Frontal cortex (tissue), 4 donors: ENCODE data around the gene ASIC2. TPM values are rescaled to one million over a fixed set of nuclear protein-coding genes. Genes with fewer than 3 reads are reported as not detected.

Experiments used
- DNase-seq, 2 donors: peaks; one replicate each; pipeline ENCODE4 v3.0.0; 2012; ENCODE audit warnings: low spot score in 2 of 2
- FAIRE-seq: peaks from 2 replicates; lab custom pipeline; 2012; peaks lifted over from hg19 to GRCh38; lab: Jason Lieb, UNC
- total RNA-seq: library from RNA; depleted of rRNA; stranded (reverse); fragments of >200 nt; gene quantifications from one replicate; pipeline ENCODE4 v1.2.3, GENCODE V29; 2014
- donor health status: control.
- donor health status: control.
- donor health status: control.

Gene ASIC2
- total RNA-seq, 1 donor from 2014 or later, result 28.9 TPM

DNA sequence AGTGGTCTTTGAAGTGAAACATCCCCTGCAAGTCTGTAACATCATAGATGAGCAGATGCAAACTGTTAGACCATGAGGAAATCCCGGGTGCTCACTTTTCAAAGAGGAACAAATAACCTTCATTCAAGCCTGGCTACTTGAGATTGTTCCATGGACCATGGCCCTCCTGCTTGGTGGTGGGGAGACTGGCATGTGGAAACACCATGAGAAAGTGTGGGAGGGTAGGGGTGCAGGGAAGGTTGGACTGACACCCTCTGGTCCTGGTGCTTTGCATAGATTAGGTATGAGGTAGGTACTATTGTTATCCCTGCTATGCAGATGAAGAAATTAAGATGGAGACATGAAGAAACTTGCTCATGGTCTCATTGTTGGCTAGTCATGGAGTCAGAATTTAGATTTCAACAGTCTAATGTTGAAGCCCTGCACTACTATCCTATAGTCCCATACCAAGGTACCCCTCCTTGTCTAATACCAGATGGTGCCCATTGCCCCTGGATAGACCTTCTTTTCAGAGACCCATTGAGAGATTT lies 242.4 kb downstream of the ASIC2 start:
- FAIRE-seq, result no peak
- no peak for DNase-seq

DNA sequence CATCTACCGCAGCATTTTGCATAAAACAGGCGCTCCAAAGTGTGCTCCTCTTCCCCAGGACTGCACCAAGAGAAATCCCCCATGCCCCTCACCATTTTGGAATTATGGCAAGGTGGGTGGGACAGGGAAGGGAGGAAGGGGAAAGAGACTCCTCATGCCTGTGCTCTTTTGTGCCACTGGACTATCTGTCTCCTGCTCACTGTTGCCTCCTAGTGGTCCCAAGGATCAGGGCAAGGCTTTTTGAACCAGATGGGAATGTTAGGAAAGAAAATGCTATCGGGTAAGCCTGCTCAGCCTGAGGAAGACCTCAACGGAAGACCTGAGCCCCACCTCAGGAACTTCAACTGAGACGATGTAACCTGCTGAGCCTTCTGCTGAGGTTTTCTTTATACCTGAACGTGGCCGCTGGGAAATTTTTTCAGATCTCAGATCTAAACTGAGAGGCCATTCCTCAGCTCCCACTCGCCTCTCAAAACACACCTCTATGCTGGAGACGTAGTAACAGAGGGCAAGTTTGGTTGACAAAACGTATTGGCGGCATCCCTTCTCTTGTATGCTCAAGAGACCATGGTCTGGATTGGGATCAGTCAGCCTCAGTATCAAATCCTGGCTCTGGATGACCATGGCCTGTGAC lies 243.2 kb downstream of the ASIC2 start:
- DNase-seq (no peak), FAIRE-seq (no peak)

DNA sequence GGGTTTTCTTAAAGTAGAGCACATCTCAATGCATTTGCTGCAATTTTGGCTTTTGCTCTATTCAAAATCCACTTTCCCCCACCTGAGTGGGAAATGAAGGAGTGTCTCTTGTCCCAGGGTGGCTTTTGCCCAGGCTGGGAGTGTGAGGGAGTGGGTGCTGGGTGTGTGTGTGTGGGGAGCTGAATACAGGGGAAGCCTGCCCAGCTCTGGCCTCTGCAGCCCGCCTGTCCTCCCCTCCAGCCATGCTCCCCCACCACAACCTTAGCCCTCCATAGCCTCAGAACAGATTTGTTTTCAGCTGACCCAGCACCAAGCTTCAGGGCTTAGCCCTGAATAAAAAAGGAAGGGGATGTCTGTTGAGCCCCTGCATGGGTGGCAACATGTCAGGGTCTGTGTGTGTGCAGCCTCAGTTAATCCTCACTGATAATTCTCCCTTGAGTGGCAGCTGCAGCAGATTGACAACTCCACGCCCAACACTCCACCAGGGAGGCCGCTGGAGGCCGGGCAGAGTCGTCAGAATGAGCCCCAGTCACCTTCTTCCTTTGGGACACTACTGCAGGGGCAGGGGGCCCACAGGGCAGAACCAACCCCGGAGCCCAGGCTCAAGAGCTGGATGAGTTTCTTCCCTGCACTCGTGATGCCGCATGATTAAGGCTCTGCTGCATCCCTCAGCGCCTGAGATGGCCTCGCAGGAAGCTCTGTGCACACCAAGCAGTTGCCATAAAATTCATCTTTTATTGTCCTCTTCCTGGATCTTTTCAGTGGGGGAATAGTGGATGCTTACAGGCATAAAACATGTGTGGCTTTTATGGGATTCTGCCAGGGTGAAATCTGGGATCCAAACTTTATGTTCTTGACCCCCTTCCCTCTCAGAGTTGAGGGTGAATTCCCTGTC lies 246.5 kb downstream of the ASIC2 start:
- no peak for FAIRE-seq
- DNase-seq, result no peak

DNA sequence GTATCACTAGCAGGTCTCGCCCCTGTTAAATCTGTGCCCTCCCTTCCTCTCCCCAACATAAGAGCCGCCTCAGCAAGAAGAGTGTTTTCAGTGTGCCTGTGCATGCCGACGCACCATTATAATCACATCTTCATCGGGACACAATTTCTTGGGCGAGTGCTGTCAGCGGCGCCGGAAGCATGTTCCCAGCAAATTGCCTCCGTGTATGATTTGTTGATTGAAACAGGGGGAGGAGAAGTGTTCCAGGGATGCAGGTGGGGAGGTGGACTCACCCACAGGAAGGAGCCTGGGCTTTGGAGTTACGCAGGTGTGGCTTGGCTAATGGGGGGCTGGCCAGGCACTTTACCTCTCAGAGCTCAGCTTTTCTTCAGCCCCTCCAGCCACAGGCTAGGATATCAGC lies 247.9 kb downstream of the ASIC2 start:
- no peak for FAIRE-seq
- no peak for DNase-seq

DNA sequence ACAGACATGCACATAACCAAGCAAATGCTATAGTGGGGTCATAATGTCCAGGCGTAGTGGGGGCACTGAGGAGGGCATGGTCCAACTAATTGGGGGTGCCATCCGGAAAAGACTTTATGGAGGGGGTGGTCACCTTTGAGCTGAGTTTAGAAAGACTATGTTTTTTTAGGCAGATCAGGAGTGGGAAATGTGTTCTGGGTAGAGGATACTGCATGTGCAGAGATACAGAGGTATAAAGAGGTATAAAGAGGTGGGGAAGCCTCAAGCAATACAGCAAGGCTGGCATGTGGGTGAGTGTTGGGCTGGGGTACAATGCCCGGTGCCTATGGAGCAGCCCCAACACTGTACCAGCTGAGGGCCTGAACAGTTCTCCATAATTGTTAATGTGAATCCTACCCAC lies 248.3 kb downstream of the ASIC2 start:
- no peak for DNase-seq
- no peak for FAIRE-seq

DNA sequence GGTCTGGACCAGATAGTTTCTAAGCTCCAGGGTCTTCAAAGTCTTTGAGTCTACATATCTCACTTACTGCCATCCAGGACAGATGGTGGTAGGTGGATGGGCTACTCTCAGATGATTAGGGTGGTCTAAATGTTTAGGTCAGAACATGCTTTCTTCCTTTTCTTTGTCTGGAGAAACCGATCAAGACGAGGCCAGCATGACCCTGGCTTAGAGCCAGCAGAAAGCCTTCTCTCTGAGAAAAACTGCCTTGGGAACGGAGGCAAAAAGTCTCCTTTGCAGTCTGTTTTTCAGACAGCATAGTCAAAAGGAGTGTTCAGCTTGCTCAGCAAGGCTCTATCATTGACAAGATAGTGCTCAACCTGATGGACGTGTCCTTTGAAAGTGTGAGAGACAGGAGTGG lies 252.6 kb downstream of the ASIC2 start:
- FAIRE-seq, result no peak
- no peak for DNase-seq

DNA sequence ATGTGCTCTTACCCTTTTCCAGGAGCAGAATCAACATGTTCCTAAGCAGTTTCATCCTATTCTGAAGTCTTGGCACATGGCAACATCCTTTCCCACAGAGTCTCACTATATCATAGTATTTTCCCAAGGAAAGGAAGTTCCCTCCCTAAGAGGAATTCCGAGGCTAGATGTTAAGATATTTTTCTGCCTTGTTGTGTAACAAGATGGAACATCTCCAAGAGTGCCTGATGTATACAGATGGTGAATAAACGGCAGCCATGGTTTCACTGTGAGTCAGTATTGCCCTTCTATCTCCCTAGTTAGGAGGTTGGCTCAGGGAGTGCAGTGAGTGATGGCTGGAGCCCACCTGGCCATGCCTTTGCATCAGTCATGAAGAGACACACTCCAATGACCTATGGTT lies 253.2 kb downstream of the ASIC2 start:
- FAIRE-seq (no peak), DNase-seq (no peak)

DNA sequence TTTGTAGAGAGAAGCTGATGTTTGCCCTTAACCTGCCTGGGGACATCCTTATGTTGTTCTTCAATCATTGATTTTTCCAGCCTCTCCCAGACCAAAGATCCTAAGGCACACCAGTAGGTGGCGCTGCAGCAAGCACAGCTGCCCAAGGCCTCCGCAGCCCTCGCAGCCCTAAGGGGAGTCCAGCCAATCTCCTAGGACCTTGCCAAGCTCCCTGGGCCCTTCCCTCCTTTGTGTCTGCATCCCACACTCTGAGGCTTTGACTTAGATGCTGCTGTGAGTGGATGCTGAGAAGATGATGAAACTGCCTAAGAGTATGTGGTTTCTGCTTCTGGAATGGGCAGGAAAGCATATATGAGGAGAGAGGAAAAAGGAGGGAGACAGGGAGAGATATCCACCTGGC lies 254.4 kb downstream of the ASIC2 start:
- FAIRE-seq (no peak), DNase-seq (peak in 1 of 2 donors; percentile 54)

DNA sequence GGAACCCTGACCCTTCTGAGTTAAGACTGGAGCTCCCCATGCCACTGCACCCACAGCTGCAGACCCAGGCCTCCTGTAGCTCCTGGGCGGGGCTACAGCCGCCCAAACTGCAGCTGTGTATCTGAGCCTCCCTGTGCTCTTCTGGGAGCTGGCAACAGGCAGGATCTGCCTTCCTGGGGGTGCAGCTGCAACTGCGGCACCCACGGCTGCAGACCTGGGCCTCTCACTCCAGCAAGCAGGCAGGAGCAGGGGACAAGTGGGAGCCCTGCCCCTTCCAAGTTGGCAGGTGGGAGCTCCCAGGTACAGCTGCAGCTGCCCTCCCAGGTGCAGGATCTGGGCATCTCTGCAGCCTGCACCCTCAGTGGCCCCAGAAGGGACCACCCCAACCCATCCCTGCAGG lies 259.9 kb downstream of the ASIC2 start:
- DNase-seq (no peak), FAIRE-seq (no peak)

DNA sequence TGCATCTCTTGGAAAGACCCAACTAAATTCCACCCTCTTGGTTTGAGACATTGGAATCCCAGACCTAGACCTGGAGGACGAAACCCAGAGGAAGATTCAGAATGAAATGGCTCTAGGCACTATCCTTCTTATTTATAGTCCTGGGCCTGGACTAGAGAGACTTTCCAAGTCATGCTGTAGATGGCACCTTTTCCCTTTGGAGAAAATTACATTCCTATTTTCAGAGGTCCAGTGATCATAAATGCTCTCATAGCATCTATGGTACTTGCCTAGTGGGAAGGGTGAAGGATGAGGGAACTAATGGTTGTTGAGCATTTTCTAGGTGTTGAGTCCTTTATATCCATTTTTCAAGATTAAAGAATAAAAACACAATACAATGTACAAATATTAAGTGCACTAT lies 264.3 kb downstream of the ASIC2 start:
- FAIRE-seq (no peak), DNase-seq (no peak)

DNA sequence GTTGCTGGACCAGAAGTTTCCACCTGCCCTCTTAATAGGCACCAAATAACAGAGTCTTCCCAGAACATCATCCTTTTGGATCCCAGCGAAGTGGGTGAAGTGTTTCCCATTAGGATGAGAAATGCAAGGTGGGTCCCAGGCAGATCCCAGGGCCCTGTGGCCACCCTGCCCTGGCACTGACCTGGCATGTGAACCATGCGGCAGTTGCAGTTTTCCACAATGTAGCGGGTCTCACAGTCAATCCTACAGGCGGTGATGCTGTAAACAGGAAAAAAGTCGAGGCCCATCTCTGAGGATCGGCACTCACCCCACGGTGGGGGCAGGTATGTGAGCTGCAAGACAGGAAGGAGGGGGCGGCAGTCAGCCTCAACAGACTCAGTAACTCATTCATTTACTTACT lies 265.0 kb downstream of the ASIC2 start:
- FAIRE-seq (no peak), DNase-seq (no peak)

DNA sequence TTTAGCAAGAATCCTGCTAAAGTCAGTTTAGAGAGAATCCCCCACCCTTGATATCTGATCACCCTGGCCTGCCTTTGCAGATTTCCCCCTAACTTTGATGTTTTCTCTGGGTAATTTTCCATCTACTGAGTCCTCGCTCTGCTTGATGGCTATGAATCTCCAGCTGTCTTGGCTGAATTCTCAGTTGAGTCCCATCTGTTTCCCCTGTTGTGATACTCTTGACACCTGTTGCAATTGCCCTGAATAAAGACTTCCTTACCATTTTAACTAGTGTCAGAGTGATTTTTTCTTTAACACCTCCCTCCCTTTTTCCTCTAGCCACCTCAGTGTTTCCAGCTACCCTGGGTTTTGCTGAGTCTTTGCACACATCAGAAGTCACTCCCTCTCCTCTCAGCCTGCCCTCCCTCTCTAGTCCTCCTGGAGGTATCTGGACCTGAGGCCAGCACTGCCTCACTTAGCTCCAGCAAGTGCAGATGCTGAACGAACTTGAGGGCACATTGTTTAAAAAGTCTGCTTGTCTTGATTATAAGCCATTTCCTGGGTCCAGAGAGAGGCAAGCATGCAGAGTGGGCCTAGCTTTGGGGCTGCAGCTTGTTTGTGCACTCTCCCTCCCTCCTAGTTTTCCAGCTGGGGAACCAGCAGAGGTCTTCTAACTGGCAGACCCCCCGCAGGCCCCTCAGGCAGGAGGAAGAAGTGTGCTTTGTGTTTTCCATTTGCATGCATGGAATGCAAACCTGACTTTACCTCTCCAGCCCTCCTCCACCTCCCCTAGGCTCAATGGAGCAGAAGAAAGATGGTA lies 268.2 kb downstream of the ASIC2 start:
- FAIRE-seq (no peak), DNase-seq (no peak)

DNA sequence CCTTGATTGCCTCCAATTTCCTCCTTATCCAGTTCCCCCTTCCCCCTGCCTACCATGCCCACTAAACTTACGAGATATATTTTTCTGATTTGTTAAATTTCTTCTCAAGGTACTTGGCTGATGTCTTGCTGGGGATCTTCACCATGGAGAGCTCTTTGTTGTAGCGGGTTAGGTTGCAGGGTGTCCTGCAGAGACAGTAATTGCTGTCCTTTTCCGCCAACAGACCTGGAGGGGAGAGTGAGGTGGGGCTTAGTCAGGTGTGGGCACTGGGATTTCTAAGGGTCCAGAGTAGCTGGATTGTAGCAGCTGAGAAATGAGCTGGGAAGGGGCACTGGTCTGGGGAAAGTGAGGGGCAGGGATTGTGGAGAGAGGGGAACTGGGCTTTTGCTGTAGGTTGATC lies 269.3 kb downstream of the ASIC2 start:
- DNase-seq (no peak), FAIRE-seq (no peak)

DNA sequence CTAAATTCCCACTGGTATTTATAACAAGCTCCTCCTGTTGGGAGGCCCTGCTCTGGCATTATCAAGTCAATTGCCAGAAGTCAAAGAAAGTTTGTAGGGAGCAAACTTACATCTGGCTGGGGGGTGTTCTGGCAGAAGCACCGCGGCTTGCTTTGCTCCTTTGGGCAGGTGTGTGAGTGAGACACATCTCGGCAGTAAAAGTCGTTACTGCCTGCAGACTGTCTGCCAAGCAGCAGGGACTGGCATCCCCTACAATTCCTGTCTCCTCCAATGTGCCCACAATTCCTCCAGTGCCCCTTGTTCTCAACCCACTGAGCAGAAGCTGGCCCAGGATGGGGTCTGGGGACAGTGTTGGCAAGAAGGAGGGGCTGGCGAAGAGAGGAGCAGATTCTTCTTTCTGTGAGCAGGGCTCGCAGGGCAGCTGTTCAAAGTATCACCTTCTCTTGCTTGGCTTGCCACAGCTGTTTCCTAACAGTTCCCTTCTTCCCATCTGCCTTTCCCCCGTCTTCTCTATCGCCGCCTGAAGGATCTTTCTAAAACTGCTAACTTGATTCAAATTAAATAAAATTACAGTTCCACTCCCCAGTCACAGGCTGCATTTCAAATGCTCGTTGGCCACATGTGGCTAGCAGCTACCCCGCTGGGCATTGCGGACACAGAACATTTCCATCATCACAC lies 271.2 kb downstream of the ASIC2 start:
- no peak for DNase-seq
- no peak for FAIRE-seq

DNA sequence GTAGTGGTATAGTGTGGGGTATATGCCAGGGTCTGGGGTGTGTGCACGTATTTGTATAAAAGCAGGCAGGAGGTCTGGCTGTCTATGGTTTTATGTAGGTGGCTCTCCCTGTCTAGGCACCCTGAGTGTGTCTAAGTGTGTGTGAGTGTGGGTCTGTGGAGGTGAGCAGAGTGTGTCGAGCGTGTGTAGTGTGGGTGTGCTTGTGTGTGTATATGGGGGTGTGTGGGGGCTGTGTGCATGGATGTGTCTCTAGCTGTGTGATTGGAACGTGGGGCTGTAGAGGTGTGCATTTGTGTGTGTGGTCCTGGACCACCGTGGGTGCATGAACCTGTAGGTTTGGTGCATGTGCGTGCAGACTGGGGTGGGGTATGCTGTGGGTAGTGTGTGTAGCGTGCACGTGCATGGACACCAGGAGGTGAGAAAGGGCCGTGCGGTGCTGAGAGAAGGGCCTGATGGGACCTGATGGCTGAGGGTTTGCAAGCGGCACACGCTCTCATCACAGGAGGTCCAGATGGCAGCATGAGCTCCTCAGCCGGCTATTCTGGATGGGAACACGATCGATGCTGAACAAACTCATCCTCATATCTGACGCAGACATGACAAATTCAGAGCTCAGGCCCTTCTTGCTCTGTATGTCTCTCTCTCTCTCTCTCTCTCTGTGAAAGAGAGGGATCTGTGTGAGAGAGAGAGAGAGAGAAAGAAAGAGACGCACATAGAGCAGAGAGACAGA lies 273.8 kb downstream of the ASIC2 start:
- DNase-seq (no peak), FAIRE-seq (no peak)

DNA sequence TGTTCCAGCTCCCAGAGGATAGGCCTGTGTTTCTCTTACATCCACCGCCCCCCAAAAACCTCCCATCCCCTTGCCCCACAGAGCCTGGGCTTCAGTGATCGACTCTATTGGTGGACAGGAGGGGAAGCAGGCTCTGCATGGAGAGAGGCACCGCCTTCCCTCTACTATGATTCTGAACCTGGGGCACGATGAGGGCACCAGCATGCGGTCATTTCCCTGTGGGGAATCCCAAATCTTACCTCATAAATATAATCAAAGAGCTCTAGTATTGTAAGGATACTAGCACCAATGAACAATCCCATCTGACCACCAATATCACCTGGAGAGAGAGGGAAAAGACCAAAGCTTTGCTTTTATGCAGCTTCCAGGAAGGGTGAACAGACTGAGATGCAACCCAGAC lies 275.7 kb downstream of the ASIC2 start:
- DNase-seq (no peak), FAIRE-seq (no peak)

DNA sequence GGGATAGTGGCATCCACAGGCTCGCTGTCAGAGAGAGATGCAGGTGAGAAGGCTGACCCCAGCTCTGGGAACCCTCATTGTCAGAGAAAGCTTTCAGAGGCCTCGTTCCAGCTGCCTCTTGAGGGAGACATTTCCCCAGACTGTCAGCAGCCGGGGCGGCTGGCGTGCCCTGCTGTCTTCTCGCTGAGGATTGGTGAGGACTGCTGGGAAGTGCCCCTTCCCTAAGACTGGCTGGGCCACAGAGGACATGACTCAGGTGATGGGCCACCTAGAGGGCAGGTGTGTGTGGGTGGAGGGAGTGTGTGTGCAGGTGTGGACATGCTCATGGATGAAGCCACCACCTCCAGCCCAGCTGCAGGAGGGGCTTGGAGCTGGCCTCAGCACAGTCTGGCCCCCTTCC lies 276.2 kb downstream of the ASIC2 start:
- no peak for DNase-seq
- no peak for FAIRE-seq

DNA sequence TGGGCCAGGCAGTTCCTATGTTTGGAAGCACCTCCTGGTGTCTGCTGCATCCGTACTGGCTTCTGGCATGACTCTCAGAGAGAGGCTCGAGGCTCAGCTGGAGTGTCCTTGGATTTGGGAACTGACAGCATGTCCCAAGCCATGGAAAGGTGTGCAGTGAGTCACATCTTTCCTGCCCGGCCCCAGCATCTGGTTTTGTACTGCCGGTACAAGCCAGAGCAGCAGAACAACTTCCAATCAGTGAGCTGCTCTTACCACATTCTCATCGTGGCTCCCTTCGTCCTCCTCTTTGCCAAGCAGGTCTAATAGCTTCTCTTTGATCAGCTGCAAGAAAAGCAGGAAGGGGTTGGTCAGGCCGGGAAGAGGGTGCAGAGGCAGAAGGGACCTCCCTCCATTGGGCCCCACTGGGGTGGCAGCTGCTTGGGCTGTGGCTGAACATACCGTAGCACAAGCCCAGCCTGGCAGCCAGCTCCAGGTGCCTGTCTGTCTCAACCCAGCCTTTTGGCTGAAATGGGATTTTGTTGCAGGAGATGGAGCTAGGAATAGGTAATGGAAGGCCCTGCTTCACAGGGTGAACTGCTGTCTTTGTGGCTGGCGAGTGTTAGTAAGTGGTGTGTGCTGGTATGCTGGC lies 277.3 kb downstream of the ASIC2 start:
- no peak for FAIRE-seq
- DNase-seq, result no peak

DNA sequence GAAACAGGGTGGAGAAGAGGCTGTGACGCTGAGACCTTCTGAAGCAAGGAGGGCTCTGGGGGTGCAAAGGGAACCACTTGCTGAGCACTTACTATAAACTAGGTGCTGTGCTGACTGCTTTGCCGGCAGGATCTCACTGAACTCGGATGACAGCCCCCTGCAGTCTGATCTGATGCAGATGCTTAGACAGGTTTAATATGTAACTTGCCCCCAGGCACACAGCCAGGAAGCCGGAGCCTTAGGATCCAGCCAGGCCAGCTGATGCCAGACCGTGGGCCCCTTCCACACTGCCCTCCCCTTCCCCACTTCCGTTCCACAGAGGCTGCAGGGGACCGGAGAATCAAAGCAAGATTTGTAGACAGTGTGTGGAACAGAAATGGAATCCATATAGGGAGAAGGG lies 278.3 kb downstream of the ASIC2 start:
- no peak for DNase-seq
- FAIRE-seq, result no peak
